Keratinocyte (primary cell): ENCODE results near the gene CNFN. TPM values are rescaled to one million over a fixed set of nuclear protein-coding genes. Genes with fewer than 3 reads are reported as not detected.

Experiments
- DNase-seq: peaks from one replicate; pipeline ENCODE4 v3.0.0-alpha.2; 2011; ENCODE audit warnings: low read depth, missing footprints, low spot score
- FAIRE-seq: peaks from 2 replicates; lab custom pipeline; 2011; peaks lifted over from hg19 to GRCh38; lab: Jason Lieb, UNC
- H2AFZ ChIP-seq: 2 replicates; pipeline ENCODE4 v1.6.0; 2012; ENCODE audit warnings: low read length, control low read depth, inconsistent platforms; ENCODE audit not compliant: control insufficient read depth
- H3K27ac ChIP-seq: 2 replicates; pipeline ENCODE4 v1.5.1; 2011; ENCODE audit warnings: low read length; ENCODE audit not compliant: control insufficient read depth, insufficient read depth
- H3K27me3 ChIP-seq: 3 replicates; pipeline ENCODE4 v1.6.0; 2011; ENCODE audit warnings: low read length; ENCODE audit not compliant: control insufficient read depth, insufficient read depth; ENCODE audit errors: extremely low read depth
- H3K36me3 ChIP-seq, 2 experiments: 2 replicates in 1 of 2; 3 replicates in 1 of 2; pipeline ENCODE4 v1.5.1; 2011; ENCODE audit warnings: low read length in 2 of 2, mild to moderate bottlenecking in 1 of 2; ENCODE audit not compliant: control insufficient read depth in 2 of 2, insufficient read depth in 2 of 2; ENCODE audit errors: extremely low read depth in 1 of 2
- H3K4me1 ChIP-seq: 3 replicates; pipeline ENCODE4 v1.5.1; 2011; ENCODE audit warnings: low read length; ENCODE audit not compliant: control insufficient read depth, insufficient read depth; ENCODE audit errors: extremely low read depth
- H3K4me2 ChIP-seq: 3 replicates; pipeline ENCODE4 v1.6.0; 2011; ENCODE audit warnings: low read depth, low read length; ENCODE audit not compliant: control insufficient read depth, insufficient read depth; ENCODE audit errors: extremely low read depth
- H3K4me3 ChIP-seq, 3 experiments: fragments of 200-600 bp in 1 of 3; sonication (generic) in 1 of 3; 2 replicates in 2 of 3; 3 replicates in 1 of 3; pipeline ENCODE4 v1.5.1; 2011 to 2016; ENCODE audit warnings: low read length in 3 of 3, mild to moderate bottlenecking in 3 of 3, control low read depth in 2 of 3, inconsistent platforms in 1 of 3, low read depth in 1 of 3, mixed read lengths in 1 of 3, mixed run types in 1 of 3, moderate library complexity in 1 of 3; ENCODE audit not compliant: control insufficient read depth in 2 of 3, insufficient read depth in 2 of 3; ENCODE audit errors: extremely low read depth in 1 of 3
- H3K79me2 ChIP-seq: 2 replicates; pipeline ENCODE4 v1.6.0; 2012; ENCODE audit warnings: low read length; ENCODE audit not compliant: control insufficient read depth, insufficient read depth
- H3K9ac ChIP-seq: 3 replicates; pipeline ENCODE4 v1.6.0; 2011; ENCODE audit warnings: low read length; ENCODE audit not compliant: control insufficient read depth, insufficient read depth; ENCODE audit errors: extremely low read depth
- H3K9me1 ChIP-seq: 3 replicates; pipeline ENCODE4 v1.6.0; 2011; ENCODE audit warnings: low read length; ENCODE audit not compliant: control insufficient read depth, insufficient read depth; ENCODE audit errors: extremely low read depth
- H3K9me3 ChIP-seq: 2 replicates; pipeline ENCODE4 v1.5.1; 2012; ENCODE audit warnings: low read depth, low read length; ENCODE audit not compliant: control insufficient read depth
- H4K20me1 ChIP-seq: 3 replicates; pipeline ENCODE4 v1.6.0; 2011; ENCODE audit warnings: low read length; ENCODE audit not compliant: control insufficient read depth, insufficient read depth; ENCODE audit errors: extremely low read depth
- CTCF ChIP-seq, 3 experiments: IDR thresholded peaks in 1 of 3; conservative IDR thresholded peaks in 1 of 3; optimal IDR thresholded peaks in 1 of 3; 2 replicates in 2 of 3; 3 replicates in 1 of 3; pipeline versions ENCODE3 to v1.5.1; 2011; ENCODE audit warnings: low read length in 3 of 3, mild to moderate bottlenecking in 3 of 3, moderate library complexity in 2 of 3, control low read depth in 1 of 3, inconsistent platforms in 1 of 3; ENCODE audit not compliant: insufficient read depth in 2 of 3; ENCODE audit errors: extremely low read depth in 1 of 3
- EZH2 ChIP-seq: IDR thresholded peaks from one replicate; pipeline ENCODE4 v1.6.1; 2012; ENCODE audit warnings: inconsistent platforms, mild to moderate bottlenecking, low read length, moderate library complexity
- dilution Hi-C: fragments of 300-500 bp; cut with MboI; formaldehyde crosslinking; loops from one replicate; pipeline ENCODE4 v1.7.0; 2020; ENCODE audit warnings: low sequenced_read_pairs; ENCODE audit not compliant: extremely low pct_ligation_motif_present
- polyA plus RNA-seq, 5 experiments: library from polyadenylated mRNA; depleted of rRNA in 3 of 5; stranded (reverse) in 3 of 5; stranded (forward) in 1 of 5; unstranded in 1 of 5; fragments of >200 nt; gene quantifications; 1 replicate in 1 of 5; 2 replicates in 3 of 5; 3 replicates in 1 of 5; pipeline versions ENCODE4 v1.2.1 to v1.2.3, GENCODE V29; 2011 to 2012; ENCODE audit warnings: missing spikeins in 2 of 5, low read depth in 1 of 5, low replicate concordance in 1 of 5

The CNFN gene
- polyA plus RNA-seq, 1 donor (not counting 4 experiments of a cell fraction or from before 2014, with no cell fraction given): 3.0 TPM

- no peaks in the 10 kb centered on the region for H3K4me1 ChIP-seq
- no peak overlapping the region for H3K9ac ChIP-seq
- no peak overlapping the region for H3K4me3 ChIP-seq
- no peaks in the 10 kb centered on the region for H3K9me1 ChIP-seq
- H3K27me3 ChIP-seq: no peaks in the 10 kb centered on the region
- no peak for DNase-seq
- no peaks in the 10 kb centered on the region for H4K20me1 ChIP-seq
- H2AFZ ChIP-seq: no peak overlapping the region
- TF ChIP-seq CTCF (optimal IDR thresholded peaks at IDR 0.05 in 1 of 3, IDR thresholded peaks at IDR 0.05 in 1 of 3, conservative IDR thresholded peaks at IDR 0.05 in 1 of 3; ENCODE audit: extremely low read depth in 1 of 3, insufficient read depth in 2 of 3, low read length in 3 of 3) (no peak), EZH2 (no peak)
- H3K4me2 ChIP-seq: no peak overlapping the region
- no peak for FAIRE-seq
- dilution Hi-C loops: no loop called here
- H3K79me2 ChIP-seq: no peaks in the 10 kb centered on the region
- peaks cover 0 to 7% of the 10 kb centered on the region in 2 experiments for H3K36me3 ChIP-seq
- H3K27ac ChIP-seq: no peak overlapping the region
- no peaks in the 10 kb centered on the region for H3K9me3 ChIP-seq
These were observed 27.1 kb downstream of the CNFN start for GRCh38 chr19:42362891-42363440.

- no peak overlapping the region for H3K27ac ChIP-seq
- peaks cover 0 to 6% of the 10 kb centered on the region in 2 experiments for H3K36me3 ChIP-seq
- H3K27me3 ChIP-seq: no peaks in the 10 kb centered on the region
- H3K9ac ChIP-seq: no peak overlapping the region
- no peaks in the 10 kb centered on the region for H3K9me3 ChIP-seq
- no peaks in the 10 kb centered on the region for H3K79me2 ChIP-seq
- TF ChIP-seq CTCF (optimal IDR thresholded peaks at IDR 0.05 in 1 of 3, IDR thresholded peaks at IDR 0.05 in 1 of 3, conservative IDR thresholded peaks at IDR 0.05 in 1 of 3; ENCODE audit: extremely low read depth in 1 of 3, insufficient read depth in 2 of 3, low read length in 3 of 3) (no peak), EZH2 (no peak)
- no peaks in the 10 kb centered on the region for H4K20me1 ChIP-seq
- no peaks in the 10 kb centered on the region for H3K9me1 ChIP-seq
- H3K4me2 ChIP-seq: no peak overlapping the region
- FAIRE-seq (no peak), DNase-seq (no peak)
- H2AFZ ChIP-seq: no peak overlapping the region
- dilution Hi-C loops: no loop called here
- no peaks in the 10 kb centered on the region for H3K4me1 ChIP-seq
- H3K4me3 ChIP-seq: no peak overlapping the region
These were observed 27.8 kb downstream of the CNFN start for GRCh38 chr19:42362342-42362741.
